HG03103 (cell line): ENCODE measurements around the gene FBXO46.
A peak's percentile ranks its signal among the peaks of the same experiment; 100 is the strongest.
"Not testable (repeated sequence)": the region's sequence is repeated elsewhere in the genome, so short reads cannot be mapped to it uniquely, and the experiment has no call there.

Experiments
- ATAC-seq: cut with Tn5 transposase; IDR thresholded peaks from one replicate; pipeline ENCODE4 v1.9.1; 2021; ENCODE audit warnings: low read depth; ENCODE audit not compliant: unreplicated experiment

Gene FBXO46

GRCh38 chr19:45691516-45692186 lies 39.0 kb downstream of the FBXO46 start, which contains the start of gene SNRPD2:
Gene SNRPD2, minus strand, starts transcription at chr19:45691953. Its CDS starts 65 bp downstream, at chr19:45691888.
- peak; percentile 36 for ATAC-seq

GRCh38 chr19:45687599-45687998 lies 43.1 kb downstream of the FBXO46 start:
- ATAC-seq, result no peak

GRCh38 chr19:45685045-45685444 lies 45.7 kb downstream of the FBXO46 start:
- not testable (repeated sequence) for ATAC-seq

- ATAC-seq, result no peak
Measured at GRCh38 chr19:45682908-45683307, 47.8 kb downstream of the FBXO46 start.

GRCh38 chr19:45682117-45682516 lies 48.6 kb downstream of the FBXO46 start:
- no peak for ATAC-seq

- peak; percentile 48 for ATAC-seq
Measured at GRCh38 chr19:45681391-45682015, 49.2 kb downstream of the FBXO46 start.

- ATAC-seq, result no peak
Measured at GRCh38 chr19:45677351-45678230, 53.1 kb downstream of the FBXO46 start.

- ATAC-seq, result no peak
Measured at GRCh38 chr19:45676851-45677263, 53.8 kb downstream of the FBXO46 start.

GRCh38 chr19:45674946-45675345 lies 55.8 kb downstream of the FBXO46 start:
- no peak for ATAC-seq

GRCh38 chr19:45670670-45671453 lies 59.8 kb downstream of the FBXO46 start:
- peak; percentile 50 for ATAC-seq

GRCh38 chr19:45668342-45668871 lies 62.3 kb downstream of the FBXO46 start:
- ATAC-seq, result no peak

- no peak for ATAC-seq
Measured at GRCh38 chr19:45667620-45668341, 62.9 kb downstream of the FBXO46 start, which contains the start of gene GIPR. Gene GIPR, plus strand, starts transcription at chr19:45668221. Its CDS starts 1,300 bp downstream, at chr19:45669521.

GRCh38 chr19:45664575-45664974 lies 66.1 kb downstream of the FBXO46 start:
- no peak for ATAC-seq

- ATAC-seq, result no peak
Measured at GRCh38 chr19:45663800-45664199, 66.9 kb downstream of the FBXO46 start.

- ATAC-seq, result no peak
Measured at GRCh38 chr19:45660636-45661035, 70.1 kb downstream of the FBXO46 start.
